HK-2 (cell line): ENCODE measurements around the gene TBCC.

Source experiments
- DNase-seq: peaks from one replicate; pipeline ENCODE4 v3.0.0-alpha.2; 2018; ENCODE audit not compliant: unreplicated experiment

Gene TBCC

DNA sequence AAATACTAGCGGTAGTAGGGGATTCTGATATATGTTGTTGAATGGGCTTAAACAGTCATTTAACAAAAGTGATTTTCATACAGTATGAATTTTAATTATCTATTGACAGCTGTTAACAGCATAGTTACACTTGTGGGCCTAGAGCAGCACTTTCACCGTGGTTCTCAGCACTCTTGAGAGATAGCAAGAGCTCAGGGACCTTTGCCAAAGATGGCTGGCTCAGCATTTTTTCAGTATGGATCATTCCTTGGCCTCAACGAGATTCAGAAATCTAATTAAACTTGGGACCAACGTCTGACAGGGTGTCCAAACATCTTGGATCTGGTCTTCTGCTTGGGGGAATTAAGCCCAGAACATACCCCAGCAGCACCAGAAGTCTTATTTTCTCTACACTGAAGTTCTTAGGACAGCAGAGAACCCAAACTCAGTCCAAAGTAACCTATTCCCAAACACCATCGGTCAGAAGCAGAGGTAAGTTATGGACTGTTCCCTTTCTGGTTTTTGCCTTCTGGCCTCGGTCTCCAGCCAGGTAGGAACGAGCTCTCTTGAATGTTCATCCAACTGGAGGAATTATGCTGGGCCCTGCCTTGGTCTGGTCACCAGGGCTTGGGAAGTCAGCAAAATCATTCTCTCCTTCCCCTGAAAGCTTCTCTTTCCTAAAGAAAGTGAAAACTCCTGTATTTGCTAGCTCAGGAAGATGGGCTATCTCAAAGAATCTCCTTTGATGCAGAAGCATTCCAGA, 49.2 kb downstream of the TBCC start:
- no peak for DNase-seq

DNA sequence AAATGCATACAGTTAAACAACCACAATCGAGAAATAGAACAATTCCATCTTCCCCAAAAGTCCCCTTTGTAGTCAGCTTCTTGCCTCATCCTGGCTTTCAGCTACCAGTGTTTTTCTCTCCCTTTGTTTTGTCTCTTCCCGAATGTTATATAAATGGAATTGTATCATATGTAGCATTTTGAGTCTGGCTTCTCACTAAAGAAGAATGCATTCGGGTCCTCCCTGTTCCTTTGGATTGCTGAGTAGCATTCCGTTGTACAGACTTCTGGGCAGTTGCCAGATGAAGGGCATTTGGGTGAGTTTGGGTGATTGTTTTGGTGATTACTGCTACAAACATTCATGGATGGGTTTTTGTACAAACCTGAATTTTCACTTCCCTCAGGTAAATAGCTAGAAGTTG, 51.3 kb downstream of the TBCC start:
- no peak for DNase-seq
